B cell (primary cell): ENCODE results near the gene IL1A. TPM values are rescaled to one million over a fixed set of nuclear protein-coding genes. Genes with fewer than 3 reads are reported as not detected.
A peak's percentile ranks its signal among the peaks of the same experiment; 100 is the strongest.

ENCODE experiments used
- ATAC-seq: fragments of 200-7000 bp; cut with Tn5 transposase; one replicate; pipeline ENCODE4 v1.10.0; 2021; ENCODE audit warnings: low read depth, mild to moderate bottlenecking, moderate number of reproducible peaks, moderate library complexity
- CTCF ChIA-PET: fragments of 350-600 bp; sonication (Branson Sonifier 250); formaldehyde crosslinking; loops from one replicate; lab custom pipeline; 2021; ENCODE audit warnings: antibody characterized with exemption, inconsistent platforms; lab: Charles Lee
- POLR2A ChIA-PET: fragments of 350-600 bp; sonication (Branson Sonifier 250); formaldehyde crosslinking; loops from one replicate; lab custom pipeline; 2021; ENCODE audit warnings: antibody characterized with exemption; lab: Charles Lee
- DNase-seq: peaks from one replicate; pipeline ENCODE4 v3.0.0; 2013
- H2AFZ ChIP-seq: 2 replicates; pipeline ENCODE4 v1.6.1; 2012; ENCODE audit warnings: mild to moderate bottlenecking, low read depth, low read length; ENCODE audit not compliant: insufficient read depth, poor library complexity, severe bottlenecking
- H3K27ac ChIP-seq, 2 donors: 1 replicate in 1 of 2; 2 replicates in 1 of 2; pipeline ENCODE4 v1.5.1; 2012 to 2013; ENCODE audit warnings: low read length in 2 of 2, mild to moderate bottlenecking in 2 of 2, moderate library complexity in 1 of 2
- H3K27me3 ChIP-seq, 4 experiments: fragments of 200-600 bp in 1 of 4; sonication (generic) in 1 of 4; replicated peaks in 1 of 4; 1 replicate in 2 of 4; 2 replicates in 2 of 4; pipeline versions ENCODE4 v1.6.1 to v1.7.0; 2013 to 2016; ENCODE audit warnings: low read length in 3 of 4, mild to moderate bottlenecking in 2 of 4, mixed read lengths in 1 of 4, moderate library complexity in 1 of 4; ENCODE audit not compliant: insufficient read depth in 4 of 4, control insufficient read depth in 3 of 4; ENCODE audit errors: control extremely low read depth in 1 of 4
- H3K36me3 ChIP-seq, 2 experiments: replicated peaks in 1 of 2; 1 replicate in 1 of 2; 2 replicates in 1 of 2; pipeline versions ENCODE4 v1.6.1 to v1.7.1; 2013; ENCODE audit warnings: low read length in 1 of 2; ENCODE audit not compliant: insufficient read depth in 2 of 2, control insufficient read depth in 1 of 2; ENCODE audit errors: control extremely low read depth in 1 of 2, extremely low read depth in 1 of 2
- H3K4me1 ChIP-seq, 2 donors: fragments of 200-600 bp in 1 of 2; sonication (generic) in 1 of 2; 1 replicate in 1 of 2; 2 replicates in 1 of 2; pipeline versions ENCODE4 v1.5.1 to v1.6.1; 2013 to 2017; ENCODE audit warnings: low read length in 2 of 2; ENCODE audit not compliant: control insufficient read depth in 2 of 2, insufficient read depth in 2 of 2
- H3K4me2 ChIP-seq: replicated peaks from 2 replicates; pipeline ENCODE3; 2012; ENCODE audit warnings: mild to moderate bottlenecking, low read depth, low read length; ENCODE audit not compliant: poor library complexity, severe bottlenecking
- H3K4me3 ChIP-seq, 5 experiments: fragments of 200-600 bp in 1 of 5; sonication (generic) in 1 of 5; 1 replicate in 3 of 5; 2 replicates in 2 of 5; pipeline versions ENCODE4 v1.5.1 to v1.7.0; 2011 to 2016; ENCODE audit warnings: low read length in 4 of 5, mild to moderate bottlenecking in 4 of 5, low read depth in 2 of 5, control low read depth in 1 of 5, moderate library complexity in 1 of 5; ENCODE audit not compliant: insufficient read depth in 1 of 5; ENCODE audit errors: control extremely low read depth in 1 of 5, extremely low read depth in 1 of 5
- H3K79me2 ChIP-seq: fragments of 200-600 bp; sonication (generic); one replicate; pipeline ENCODE4 v1.6.0; 2016; ENCODE audit warnings: low read length; ENCODE audit not compliant: control insufficient read depth, insufficient read depth
- H3K9ac ChIP-seq: fragments of 200-600 bp; sonication (generic); 2 replicates; pipeline ENCODE4 v1.6.1; 2017; ENCODE audit warnings: mild to moderate bottlenecking, low read length, moderate library complexity
- H3K9me3 ChIP-seq, 3 donors: one replicate each; pipeline versions ENCODE4 v1.6.1 to v1.7.1; 2013; ENCODE audit warnings: low read length in 2 of 3; ENCODE audit not compliant: control insufficient read depth in 2 of 3, insufficient read depth in 1 of 3; ENCODE audit errors: control extremely low read depth in 1 of 3
- H4K20me1 ChIP-seq: 2 replicates; pipeline ENCODE4 v1.6.0; 2012; ENCODE audit warnings: mild to moderate bottlenecking, low read length; ENCODE audit not compliant: insufficient read depth, control insufficient read depth, poor library complexity, severe bottlenecking
- H3K27ac Mint-ChIP-seq: one replicate; pipeline ENCODE4 v1.8.0; 2021; ENCODE audit warnings: mixed read lengths
- H3K27me3 Mint-ChIP-seq: one replicate; pipeline ENCODE4 v1.8.0; 2021; ENCODE audit warnings: mixed read lengths
- H3K4me1 Mint-ChIP-seq: one replicate; pipeline ENCODE4 v1.8.0; 2021; ENCODE audit warnings: mixed read lengths
- H3K4me3 Mint-ChIP-seq: one replicate; pipeline ENCODE4 v1.8.0; 2021; ENCODE audit warnings: mixed read lengths
- H3K9me3 Mint-ChIP-seq: one replicate; pipeline ENCODE4 v1.8.0; 2022; ENCODE audit warnings: mixed read lengths; ENCODE audit not compliant: insufficient read depth
- CTCF ChIP-seq: fragments of 200-600 bp; IDR thresholded peaks from one replicate; pipeline ENCODE4 v1.8.0; 2022; ENCODE audit warnings: antibody characterized with exemption, mild to moderate bottlenecking
- EZH2 ChIP-seq: IDR thresholded peaks from 2 replicates; pipeline ENCODE4 v1.6.1; 2012; ENCODE audit warnings: borderline replicate concordance, low read depth, mild to moderate bottlenecking, moderate library complexity, low read length; ENCODE audit not compliant: insufficient read depth, poor library complexity, severe bottlenecking
- WGBS: methylation state at CpG from one replicate; pipeline ENCODE4 v1.1.5; 2013; ENCODE audit warnings: missing lambda C conversion rate; ENCODE audit not compliant: insufficient coverage; 5-methylcytosine and 5-hydroxymethylcytosine counted together
- intact Hi-C: fragments of 100-400 bp; cut with micrococcal nuclease; formaldehyde crosslinking; loops from one replicate; pipeline ENCODE4 v1.10.0; 2022
- polyA plus RNA-seq: library from polyadenylated mRNA; depleted of rRNA; stranded (reverse); fragments of >200 nt; gene quantifications from 2 replicates; pipeline ENCODE4 v1.2.3, GENCODE V29; 2012
- total RNA-seq, 2 donors: library from RNA; stranded (reverse); fragments of 120-200 nt in 1 of 2; gene quantifications; 1 replicate in 1 of 2; 2 replicates in 1 of 2; pipeline versions ENCODE4 v1.2.3 to v1.2.4, GENCODE V29; 2013 to 2022

Gene IL1A
- total and polyA plus RNA-seq, 2 donors (not counting 1 experiment from before 2014, with no cell fraction given), result 0.15 TPM; not detected in 1

GRCh38 chr2:112783187-112783714 lies 1.0 kb downstream of the IL1A start:
- peaks cover 37% of the 10 kb centered on the region for H3K4me1 Mint-ChIP-seq
- H3K36me3 ChIP-seq, result no peaks in the 10 kb centered on the region
- DNase-seq (no peak), ATAC-seq (no peak)
- ChIA-PET CTCF (interaction anchor here (1.2 to 1.6 kb wide), 2 partner anchors 34 to 102 kb away, joined by 5 to 6 read pairs; no protein-coding TSS in a partner anchor), POLR2A (no interaction called here)
- no peaks in the 10 kb centered on the region for H3K9me3 Mint-ChIP-seq
- intact Hi-C loops, result loop anchor here (2.0 kb wide), 1 partner anchor 18 kb away; the partner anchor contains the start of gene CKAP2L
- no peak overlapping the region for H3K9ac ChIP-seq
- no peaks in the 10 kb centered on the region for H3K9me3 ChIP-seq
- no peak overlapping the region for H3K27ac ChIP-seq
- H3K4me3 Mint-ChIP-seq, result peak overlapping the region; percentile 16
- H3K4me2 ChIP-seq, result peak overlapping the region; percentile 52
- no peak overlapping the region for H3K4me3 ChIP-seq
- H3K27ac Mint-ChIP-seq, result no peak overlapping the region
- peak overlapping the region; percentile 16 for H2AFZ ChIP-seq
- TF ChIP-seq CTCF, result no peak
- TF ChIP-seq EZH2, result no peak
- H3K4me1 ChIP-seq, result peaks cover 20 to 26% of the 10 kb centered on the region in 2 donors
- H3K27me3 ChIP-seq, result no peaks in the 10 kb centered on the region
- WGBS, result 100% methylated on average over 2 of the region's 3 CpGs
- H3K27me3 Mint-ChIP-seq, result no peaks in the 10 kb centered on the region
- no peaks in the 10 kb centered on the region for H4K20me1 ChIP-seq
- no peaks in the 10 kb centered on the region for H3K79me2 ChIP-seq

GRCh38 chr2:112782234-112782799 lies 2.0 kb downstream of the IL1A start:
- Mint-ChIP-seq H3K4me3 (peak overlapping the region; percentile 60), H3K27ac (peak overlapping the region; percentile 83), H3K9me3 (no peaks in the 10 kb centered on the region), H3K27me3 (peaks cover 3% of the 10 kb centered on the region), H3K4me1 (peaks cover 37% of the 10 kb centered on the region)
- ChIA-PET POLR2A (no interaction called here), CTCF (interaction anchor here (0.5 to 1.6 kb wide), 5 partner anchors 17 to 103 kb away, joined by 3 to 6 read pairs (median 5); no protein-coding TSS in a partner anchor)
- Histone ChIP-seq H2AFZ (peak overlapping the region; percentile 42), H3K27ac (peak overlapping the region in 1 of 2 donors; percentile 66), H3K4me3 (no peak overlapping the region), H4K20me1 (no peaks in the 10 kb centered on the region), H3K79me2 (no peaks in the 10 kb centered on the region), H3K4me2 (peak overlapping the region; percentile 52), H3K4me1 (peaks cover 20 to 21% of the 10 kb centered on the region in 2 donors), H3K9ac (peak overlapping the region; percentile 37), H3K36me3 (no peaks in the 10 kb centered on the region), H3K9me3 (no peaks in the 10 kb centered on the region), H3K27me3 (no peaks in the 10 kb centered on the region)
- WGBS, result no CpG with 5 or more reads among the region's 3 CpGs
- DNase-seq (peak; percentile 42), ATAC-seq (peak; percentile 78)
- intact Hi-C loops, result loop anchor here (2.0 kb wide), 1 partner anchor 18 kb away; the partner anchor contains the start of gene CKAP2L
- no peak for TF ChIP-seq EZH2
- no peak for TF ChIP-seq CTCF
